GM12878 (cell line): ENCODE measurements around the gene FNDC3A. TPM values are rescaled to one million over a fixed set of nuclear protein-coding genes. Genes with fewer than 3 reads are reported as not detected.

Source experiments
- ATAC-seq: fragments of 200-7000 bp; cut with Tn5 transposase; 3 replicates; pipeline ENCODE4 v1.9.1; 2020; ENCODE audit warnings: mild to moderate bottlenecking, moderate library complexity
- BruUV-seq: library from RNA; stranded (reverse); fragments of 400-500 nt; replicated peaks from 2 replicates; lab custom pipeline; 2021; lab: Mats Ljungman, UMichigan
- CTCF ChIA-PET: fragments of 300-600 bp; sonication (Branson Sonifier 250); formaldehyde crosslinking; extraction: SDS; loops from one replicate; lab custom pipeline; 2021; ENCODE audit warnings: inconsistent platforms; lab: Yijun Ruan, JAX
- POLR2A ChIA-PET: fragments of 350-600 bp; formaldehyde crosslinking; extraction: SDS; loops from one replicate; lab custom pipeline; 2021; ENCODE audit warnings: inconsistent platforms; lab: Charles Lee
- RAD21 ChIA-PET: fragments of 300-600 bp; sonication (Branson Sonifier 250); formaldehyde crosslinking; loops from one replicate; lab custom pipeline; 2023; ENCODE audit warnings: antibody characterized with exemption; ENCODE audit not compliant: unreplicated experiment; lab: Charles Lee
- SMC1A ChIA-PET: fragments of 300-600 bp; sonication (Branson Sonifier 250); formaldehyde crosslinking; loops from one replicate; lab custom pipeline; 2023; ENCODE audit not compliant: unreplicated experiment, uncharacterized antibody; lab: Charles Lee
- DNase-seq: peaks from one replicate; pipeline ENCODE4 v3.0.0-alpha.2; 2011; ENCODE audit warnings: low read depth, low spot score
- FAIRE-seq: peaks from 3 replicates; lab custom pipeline; 2011; peaks lifted over from hg19 to GRCh38; lab: Jason Lieb, UNC
- H2AFZ ChIP-seq: 2 replicates; pipeline ENCODE4 v1.6.0; 2011; ENCODE audit warnings: low read depth, low read length, control low read depth; ENCODE audit not compliant: control insufficient read depth
- H3K27ac ChIP-seq: 2 replicates; pipeline ENCODE4 v1.5.1; 2011; ENCODE audit warnings: control low read depth; ENCODE audit not compliant: control insufficient read depth, insufficient read depth
- H3K27me3 ChIP-seq, 2 experiments: replicated peaks in 1 of 2; 2 replicates each; pipeline versions ENCODE4 v1.6.0 to v1.6.1; 2011; ENCODE audit warnings: low read length in 1 of 2; ENCODE audit not compliant: control insufficient read depth in 2 of 2, insufficient read depth in 2 of 2
- H3K36me3 ChIP-seq, 2 experiments: 2 replicates each; pipeline ENCODE4 v1.5.1; 2011; ENCODE audit warnings: low read length in 1 of 2; ENCODE audit not compliant: control insufficient read depth in 2 of 2, insufficient read depth in 2 of 2
- H3K4me1 ChIP-seq: 2 replicates; pipeline ENCODE4 v1.6.1; 2011; ENCODE audit warnings: mild to moderate bottlenecking, low read length, moderate library complexity, mixed read lengths; ENCODE audit not compliant: control insufficient read depth, insufficient read depth
- H3K4me2 ChIP-seq: 2 replicates; pipeline ENCODE4 v1.6.0; 2011; ENCODE audit warnings: control low read depth; ENCODE audit not compliant: control insufficient read depth, insufficient read depth
- H3K4me3 ChIP-seq: fragments of 200-600 bp; sonication (generic); 2 replicates; pipeline ENCODE4 v1.5.1; 2016
- H3K79me2 ChIP-seq: 2 replicates; pipeline ENCODE4 v1.6.0; 2011; ENCODE audit warnings: low read length; ENCODE audit not compliant: control insufficient read depth, insufficient read depth
- H3K9ac ChIP-seq: 2 replicates; pipeline ENCODE4 v1.8.0; 2011; ENCODE audit warnings: low read length, control low read depth, mixed read lengths; ENCODE audit not compliant: control insufficient read depth, insufficient read depth
- H3K9me3 ChIP-seq: replicated peaks from 3 replicates; pipeline ENCODE4 v1.5.1; 2011; ENCODE audit warnings: mild to moderate bottlenecking, low read length; ENCODE audit not compliant: control insufficient read depth, insufficient read depth
- H4K20me1 ChIP-seq: 2 replicates; pipeline ENCODE4 v1.6.0; 2011; ENCODE audit not compliant: control insufficient read depth, insufficient read depth
- DPF2 ChIP-seq: fragments of 450-650 bp; IDR thresholded peaks from 2 replicates; pipeline ENCODE4 v1.6.1; 2017; ENCODE audit warnings: mild to moderate bottlenecking
- ESRRA ChIP-seq: IDR thresholded peaks from 2 replicates; pipeline ENCODE4 v1.6.1; 2012; ENCODE audit warnings: mild to moderate bottlenecking, low read length, improper control_type of control experiment
- ETV6 ChIP-seq, 2 experiments: fragments of 450-650 bp in 1 of 2; IDR thresholded peaks in 1 of 2; conservative IDR thresholded peaks in 1 of 2; 2 replicates each; pipeline ENCODE4 v1.6.1; 2014; ENCODE audit warnings: antibody characterized with exemption in 1 of 2, borderline replicate concordance in 1 of 2, low read depth in 1 of 2, mild to moderate bottlenecking in 1 of 2, moderate library complexity in 1 of 2
- MXI1 ChIP-seq: fragments of 150-350 bp; IDR thresholded peaks from 2 replicates; pipeline ENCODE4 v1.6.1; 2011; ENCODE audit warnings: low read depth, mild to moderate bottlenecking, inconsistent platforms, low read length, improper control_type of control experiment
- POU2F2 ChIP-seq: IDR thresholded peaks from 3 replicates; pipeline ENCODE4 v1.6.1; 2011; ENCODE audit warnings: low read depth, mild to moderate bottlenecking, low read length, borderline replicate concordance
- SUPT20H ChIP-seq: IDR thresholded peaks from 2 replicates; pipeline ENCODE4 v1.6.1; 2011; ENCODE audit warnings: low read depth, mild to moderate bottlenecking, low read length, moderate library complexity, borderline replicate concordance; ENCODE audit not compliant: control insufficient read depth
- TCF7 ChIP-seq: IDR thresholded peaks from 2 replicates; pipeline ENCODE4 v1.6.1; 2014; ENCODE audit warnings: antibody characterized with exemption, borderline replicate concordance
- ZNF207 ChIP-seq: fragments of 450-650 bp; IDR thresholded peaks from 2 replicates; pipeline ENCODE4 v1.6.1; 2014; ENCODE audit warnings: antibody characterized with exemption, mild to moderate bottlenecking, borderline replicate concordance
- ZNF24 ChIP-seq: fragments of 450-650 bp; IDR thresholded peaks from 2 replicates; pipeline ENCODE4 v1.6.1; 2017; ENCODE audit warnings: antibody characterized with exemption, mild to moderate bottlenecking
- ZNF274 ChIP-seq: IDR thresholded peaks from one replicate; pipeline ENCODE4 v1.8.0; 2011; ENCODE audit not compliant: insufficient read length, insufficient read depth
- WGBS: methylation state at CpG from one replicate; pipeline ENCODE4 v1.1.6; 2016; ENCODE audit warnings: low lambda C conversion rate; ENCODE audit not compliant: insufficient replicate concordance, insufficient coverage; ENCODE audit errors: missing lambda C conversion rate; 5-methylcytosine and 5-hydroxymethylcytosine counted together
- in situ Hi-C: fragments of 300-500 bp; cut with MboI; formaldehyde crosslinking; loops from 9 replicates; pipeline ENCODE4 v1.14.3; 2018; ENCODE audit warnings: mixed read lengths
- intact Hi-C: fragments of 100-400 bp; cut with micrococcal nuclease; formaldehyde crosslinking; loops from one replicate; pipeline ENCODE4 v1.14.2; 2022; ENCODE audit not compliant: unreplicated experiment
- polyA plus RNA-seq, 11 experiments: library from polyadenylated mRNA; depleted of rRNA in 4 of 11; unstranded in 6 of 11; stranded (reverse) in 5 of 11; fragments of >200 nt; fragmentation: Nextera tagmentation in 4 of 11; fragmentation: Illumina TruSeq in 1 of 11; extraction: Ambion mirVana in 4 of 11; extraction: Trizol in 1 of 11; gene quantifications; 1 replicate in 1 of 11; 2 replicates in 10 of 11; pipeline versions ENCODE4 v1.2.1 to v1.2.3, GENCODE V29; 2011 to 2016; ENCODE audit warnings: inconsistent platforms in 2 of 11, missing spikeins in 2 of 11, low read depth in 1 of 11
- total RNA-seq, 4 experiments: library from RNA; depleted of rRNA in 3 of 4; stranded (reverse); fragments of >200 nt in 3 of 4; fragmentation: Illumina TruSeq in 1 of 4; extraction: Trizol in 1 of 4; gene quantifications; 2 replicates each; pipeline versions ENCODE4 v1.2.1 to v1.2.3, GENCODE V29; 2013 to 2021
- TF ChIP-seq, protein P1 (sequence below): IDR thresholded peaks from 2 replicates; pipeline ENCODE4 v1.6.1; 2011; ENCODE audit warnings: low read depth, low read length, improper control_type of control experiment, borderline replicate concordance

The FNDC3A gene
- total and polyA plus RNA-seq, 10 of the 15 experiments (the other 5 are each of a cell fraction or from before 2014, with no cell fraction given), result 6.3 to 46.4 (median 22.8) TPM

DNA sequence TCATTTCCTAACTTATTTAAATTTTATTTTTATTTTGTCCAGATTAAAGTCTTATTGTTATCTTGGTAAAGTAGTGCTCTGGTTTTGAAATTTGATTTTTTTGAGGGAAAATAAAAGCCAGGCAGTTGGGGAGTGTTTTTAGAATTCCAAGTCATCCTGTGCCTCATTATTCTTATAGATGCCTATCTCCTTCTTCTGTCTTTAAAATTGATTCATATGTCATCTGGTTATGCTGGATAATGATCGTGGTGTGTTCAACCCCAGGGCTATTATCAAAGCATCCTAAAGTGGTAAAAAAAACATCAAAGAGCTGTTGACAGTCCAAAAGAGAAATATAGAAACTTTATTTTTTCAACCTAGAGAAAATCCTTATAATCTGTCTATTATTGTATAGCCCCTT lies 6.0 kb upstream of the FNDC3A start:
- no peak for FAIRE-seq
- CTCF ChIA-PET, result no interaction called here
- intact Hi-C loops, result no loop called here

GRCh38 chr13:48973845-48974431 lies 1.8 kb upstream of the FNDC3A start:
- ChIA-PET SMC1A (interaction anchor here (1.5 kb wide), 1 partner anchor 307 kb away, joined by 3 read pairs; no protein-coding TSS in a partner anchor), POLR2A (no interaction called here), RAD21 (interaction anchor here (0.8 kb wide), 1 partner anchor 126 kb away, joined by 3 read pairs; no protein-coding TSS in a partner anchor), CTCF (interaction anchor here (0.7 kb wide), 1 partner anchor 307 kb away, joined by 3 read pairs; no protein-coding TSS in a partner anchor)
- TF ChIP-seq ZNF24 (no peak), ZNF274 (no peak), ZNF207 (no peak), ETV6 (conservative IDR thresholded peaks at IDR 0.05 in 1 of 2, IDR thresholded peaks at IDR 0.05 in 1 of 2; ENCODE audit: borderline replicate concordance in 1 of 2, low read depth in 1 of 2) (no peak)
- TF ChIP-seq, protein P1, sequence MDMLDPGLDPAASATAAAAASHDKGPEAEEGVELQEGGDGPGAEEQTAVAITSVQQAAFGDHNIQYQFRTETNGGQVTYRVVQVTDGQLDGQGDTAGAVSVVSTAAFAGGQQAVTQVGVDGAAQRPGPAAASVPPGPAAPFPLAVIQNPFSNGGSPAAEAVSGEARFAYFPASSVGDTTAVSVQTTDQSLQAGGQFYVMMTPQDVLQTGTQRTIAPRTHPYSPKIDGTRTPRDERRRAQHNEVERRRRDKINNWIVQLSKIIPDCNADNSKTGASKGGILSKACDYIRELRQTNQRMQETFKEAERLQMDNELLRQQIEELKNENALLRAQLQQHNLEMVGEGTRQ, result no peak
- H3K4me1 ChIP-seq, result peaks cover 3% of the 10 kb centered on the region; the same call in 1 of the 2 replicates
- no peak overlapping the region for H2AFZ ChIP-seq
- H3K9ac ChIP-seq, result no peak overlapping the region
- H3K79me2 ChIP-seq, result peaks cover 27% of the 10 kb centered on the region
- no peaks in the 10 kb centered on the region for H3K36me3 ChIP-seq
- in situ Hi-C loops (no loop called here), intact Hi-C loops (no loop called here)
- H3K27ac ChIP-seq, result no peak overlapping the region
- DNase-seq, result no peak
- WGBS, result 100% methylated on average over 1 of the region's 1 CpG
- H3K27me3 ChIP-seq, result no peaks in the 10 kb centered on the region
- FAIRE-seq, result no peak
- H3K9me3 ChIP-seq, result peaks cover 18% of the 10 kb centered on the region
- no peak for ATAC-seq
- no peaks in the 10 kb centered on the region for H4K20me1 ChIP-seq
- H3K4me3 ChIP-seq, result no peak overlapping the region
- H3K4me2 ChIP-seq, result no peak overlapping the region
- no TSS peak for BruUV-seq

More for the DNA sequence above, 6.0 kb upstream of the FNDC3A start:
- H3K79me2 ChIP-seq, result no peaks in the 10 kb centered on the region
- in situ Hi-C loops, result no loop called here
- H3K4me3 ChIP-seq, result no peak overlapping the region
- TF ChIP-seq ESRRA (no peak), MXI1 (no peak), TCF7 (no peak), DPF2 (no peak), POU2F2 (no peak), SUPT20H (no peak)
- ATAC-seq, result no peak
- RAD21 ChIA-PET, result no interaction called here
- H3K27ac ChIP-seq, result no peak overlapping the region
- no peaks in the 10 kb centered on the region for H3K27me3 ChIP-seq
- H3K4me2 ChIP-seq, result no peak overlapping the region
- WGBS, result 39% methylated on average over 1 of the region's 1 CpG
- POLR2A ChIA-PET, result no interaction called here
- BruUV-seq, result no TSS peak
- no peaks in the 10 kb centered on the region for H3K36me3 ChIP-seq
- H2AFZ ChIP-seq, result no peak overlapping the region
- DNase-seq, result no peak
- H4K20me1 ChIP-seq, result no peaks in the 10 kb centered on the region
- H3K9ac ChIP-seq, result no peak overlapping the region
- SMC1A ChIA-PET, result interaction anchor here (1.3 kb wide), 1 partner anchor 11 kb away, joined by 3 read pairs; no protein-coding TSS in a partner anchor
- no peaks in the 10 kb centered on the region for H3K4me1 ChIP-seq
- peaks cover 15% of the 10 kb centered on the region for H3K9me3 ChIP-seq
